Stimulated activated CD4-positive, alpha-beta T cell treated with anti-CD3 and anti-CD28 coated beads, Interleukin-4, amount 100 ng/mL, for 1 hour (primary cell): ENCODE data around the gene VDR.

Experiments used
- DNase-seq: peaks from one replicate; pipeline ENCODE4 v3.0.0-alpha.2; 2020

The VDR gene

GRCh38 chr12:47867495-47867941, 37.3 kb downstream of the VDR start:
- DNase-seq: no peak

- no peak for DNase-seq
Measured at GRCh38 chr12:47864646-47865235, 40.1 kb downstream of the VDR start.

- DNase-seq: no peak
Measured at GRCh38 chr12:47863985-47864384, 40.8 kb downstream of the VDR start.

- DNase-seq: no peak
Measured at GRCh38 chr12:47863467-47863866, 41.3 kb downstream of the VDR start.

GRCh38 chr12:47862881-47863280, 41.9 kb downstream of the VDR start:
- DNase-seq: no peak

- no peak for DNase-seq
Measured at GRCh38 chr12:47862167-47862750, 42.5 kb downstream of the VDR start.

GRCh38 chr12:47860873-47861272, 43.9 kb downstream of the VDR start:
- DNase-seq: no peak

GRCh38 chr12:47860279-47860841, 44.4 kb downstream of the VDR start:
- DNase-seq: no peak

GRCh38 chr12:47858511-47859266, 46.1 kb downstream of the VDR start:
- no peak for DNase-seq

GRCh38 chr12:47856721-47857575, 47.8 kb downstream of the VDR start:
- DNase-seq: no peak

- DNase-seq: no peak
Measured at GRCh38 chr12:47856094-47856493, 48.7 kb downstream of the VDR start.

- no peak for DNase-seq
Measured at GRCh38 chr12:47855502-47855901, 49.3 kb downstream of the VDR start.

- no peak for DNase-seq
Measured at GRCh38 chr12:47854531-47854930, 50.3 kb downstream of the VDR start.

GRCh38 chr12:47852096-47852571, 52.7 kb downstream of the VDR start:
- DNase-seq: no peak

- DNase-seq: no peak
Measured at GRCh38 chr12:47851303-47851952, 53.4 kb downstream of the VDR start.

GRCh38 chr12:47850153-47851084, 54.4 kb downstream of the VDR start:
- no peak for DNase-seq

- DNase-seq: no peak
Measured at GRCh38 chr12:47849261-47849660, 55.5 kb downstream of the VDR start.

GRCh38 chr12:47848853-47849252, 55.9 kb downstream of the VDR start:
- no peak for DNase-seq

- no peak for DNase-seq
Measured at GRCh38 chr12:47846294-47846996, 58.3 kb downstream of the VDR start.

- no peak for DNase-seq
Measured at GRCh38 chr12:47845081-47845480, 59.7 kb downstream of the VDR start.
